ENCODE data around the gene IFNG-AS1. TPM values are rescaled to one million over a fixed set of nuclear protein-coding genes. Genes with fewer than 3 reads are reported as not detected.

IFNG-AS1 gene
- total RNA-seq, 2 donors from 2014 or later: not detected

GRCh38 chr12:67991158-67991557 lies 1.9 kb downstream of the IFNG-AS1 start:
- intact Hi-C loops (cut with DNase I): no loop called here
- Histone ChIP-seq H3K27me3 (replicated peaks; ENCODE audit: insufficient read depth) (no peaks in the 10 kb centered on the region), H3K4me1 (replicated peaks) (no peaks in the 10 kb centered on the region), H3K9me3 (no peaks in the 10 kb centered on the region), H3K4me3 (no peak overlapping the region), H3K36me3 (no peaks in the 10 kb centered on the region), H3K27ac (no peak overlapping the region)
- TF ChIP-seq POLR2AphosphoS5 (IDR thresholded peaks at IDR 0.05): no peak
- no peak for TF ChIP-seq POLR2A (IDR thresholded peaks at IDR 0.05)
- no peak for TF ChIP-seq CTCF (IDR thresholded peaks at IDR 0.05)
- no peak for DNase-seq (ENCODE audit: low spot score)
- 87% methylated on average over 4 of the region's 4 CpGs for WGBS

- TF ChIP-seq POLR2AphosphoS5 (IDR thresholded peaks at IDR 0.05): no peak
- no peak for TF ChIP-seq CTCF (IDR thresholded peaks at IDR 0.05)
- TF ChIP-seq POLR2A (IDR thresholded peaks at IDR 0.05): no peak
- DNase-seq (ENCODE audit: low spot score): no peak
- H3K9me3 ChIP-seq: no peaks in the 10 kb centered on the region
- H3K27me3 ChIP-seq (replicated peaks; ENCODE audit: insufficient read depth): no peaks in the 10 kb centered on the region
- H3K27ac ChIP-seq: no peak overlapping the region
- WGBS: 32% methylated on average over 2 of the region's 2 CpGs
- no peak overlapping the region for H3K4me3 ChIP-seq
- intact Hi-C loops (cut with DNase I): no loop called here
- H3K36me3 ChIP-seq: no peaks in the 10 kb centered on the region
- H3K4me1 ChIP-seq (replicated peaks): no peaks in the 10 kb centered on the region
These were observed 3.9 kb downstream of the IFNG-AS1 start for GRCh38 chr12:67993143-67993542.

- intact Hi-C loops (cut with DNase I): no loop called here
- Histone ChIP-seq H3K9me3 (no peaks in the 10 kb centered on the region), H3K36me3 (no peaks in the 10 kb centered on the region), H3K4me3 (no peak overlapping the region), H3K27me3 (replicated peaks; ENCODE audit: insufficient read depth) (no peaks in the 10 kb centered on the region), H3K4me1 (replicated peaks) (no peaks in the 10 kb centered on the region), H3K27ac (no peak overlapping the region)
- TF ChIP-seq POLR2A (IDR thresholded peaks at IDR 0.05): no peak
- TF ChIP-seq CTCF (IDR thresholded peaks at IDR 0.05): no peak
- no peak for TF ChIP-seq POLR2AphosphoS5 (IDR thresholded peaks at IDR 0.05)
- WGBS: 92% methylated on average over 3 of the region's 3 CpGs
- DNase-seq (ENCODE audit: low spot score): no peak
These were observed 4.8 kb downstream of the IFNG-AS1 start for GRCh38 chr12:67994046-67994445.

- no peaks in the 10 kb centered on the region for H3K36me3 ChIP-seq
- H3K4me3 ChIP-seq: no peak overlapping the region
- intact Hi-C loops (cut with DNase I): no loop called here
- no peaks in the 10 kb centered on the region for H3K4me1 ChIP-seq (replicated peaks)
- no peak for TF ChIP-seq POLR2A (IDR thresholded peaks at IDR 0.05)
- TF ChIP-seq CTCF (IDR thresholded peaks at IDR 0.05): no peak
- no peak for TF ChIP-seq POLR2AphosphoS5 (IDR thresholded peaks at IDR 0.05)
- H3K27me3 ChIP-seq (replicated peaks; ENCODE audit: insufficient read depth): no peaks in the 10 kb centered on the region
- H3K27ac ChIP-seq: no peak overlapping the region
- no peaks in the 10 kb centered on the region for H3K9me3 ChIP-seq
- DNase-seq (ENCODE audit: low spot score): no peak
These were observed 7.1 kb downstream of the IFNG-AS1 start for GRCh38 chr12:67996347-67996746.

GRCh38 chr12:67998379-67998778 lies 9.1 kb downstream of the IFNG-AS1 start:
- H3K9me3 ChIP-seq: no peaks in the 10 kb centered on the region
- no peaks in the 10 kb centered on the region for H3K4me1 ChIP-seq (replicated peaks)
- no peak overlapping the region for H3K4me3 ChIP-seq
- H3K36me3 ChIP-seq: no peaks in the 10 kb centered on the region
- TF ChIP-seq POLR2AphosphoS5 (IDR thresholded peaks at IDR 0.05): no peak
- TF ChIP-seq POLR2A (IDR thresholded peaks at IDR 0.05): no peak
- no peak for TF ChIP-seq CTCF (IDR thresholded peaks at IDR 0.05)
- H3K27ac ChIP-seq: no peak overlapping the region
- no peaks in the 10 kb centered on the region for H3K27me3 ChIP-seq (replicated peaks; ENCODE audit: insufficient read depth)
- no peak for DNase-seq (ENCODE audit: low spot score)
- intact Hi-C loops (cut with DNase I): no loop called here
